Endothelial cell of umbilical vein (primary cell): ENCODE measurements around the gene ZNF844. TPM values are rescaled to one million over a fixed set of nuclear protein-coding genes. Genes with fewer than 3 reads are reported as not detected.

Experiments
- BruUV-seq: library from RNA; stranded (reverse); fragments of 400-500 nt; replicated peaks from 2 replicates; lab custom pipeline; 2021; lab: Mats Ljungman, UMichigan
- CTCF ChIA-PET: fragments of 300-600, 350-600 bp; sonication (Branson Sonifier 250); formaldehyde crosslinking; loops from one replicate; lab custom pipeline; 2021; ENCODE audit warnings: antibody characterized with exemption, inconsistent platforms; lab: Charles Lee
- POLR2A ChIA-PET: fragments of 300-600, 350-600 bp; sonication (Branson Sonifier 250); formaldehyde crosslinking; loops from one replicate; lab custom pipeline; 2021; ENCODE audit warnings: antibody characterized with exemption, inconsistent platforms; lab: Charles Lee
- DNase-seq: peaks from one replicate; pipeline ENCODE4 v3.0.0-alpha.2; 2011; ENCODE audit warnings: low read depth, low spot score
- FAIRE-seq: peaks from 2 replicates; lab custom pipeline; 2011; peaks lifted over from hg19 to GRCh38; lab: Jason Lieb, UNC
- H2AFZ ChIP-seq: 2 replicates; pipeline ENCODE4 v1.6.0; 2012; ENCODE audit warnings: low read depth, low read length, control low read depth, inconsistent platforms
- H3K27ac ChIP-seq: 2 replicates; pipeline ENCODE4 v1.5.1; 2011; ENCODE audit warnings: low read depth, mild to moderate bottlenecking, control low read depth, low read length, moderate library complexity; ENCODE audit not compliant: insufficient read depth
- H3K27me3 ChIP-seq, 2 experiments: 2 replicates each; pipeline versions ENCODE4 v1.6.0 to v1.6.1; 2011; ENCODE audit warnings: low read length in 2 of 2, mixed read lengths in 1 of 2; ENCODE audit not compliant: control insufficient read depth in 2 of 2, insufficient read depth in 2 of 2
- H3K36me3 ChIP-seq, 2 experiments: 2 replicates in 1 of 2; 3 replicates in 1 of 2; pipeline ENCODE4 v1.5.1; 2011; ENCODE audit warnings: low read length in 2 of 2, mild to moderate bottlenecking in 1 of 2, moderate library complexity in 1 of 2; ENCODE audit not compliant: control insufficient read depth in 2 of 2, insufficient read depth in 2 of 2; ENCODE audit errors: extremely low read depth in 1 of 2
- H3K4me1 ChIP-seq: 3 replicates; pipeline ENCODE4 v1.5.1; 2011; ENCODE audit warnings: mild to moderate bottlenecking, low read length; ENCODE audit not compliant: control insufficient read depth, insufficient read depth; ENCODE audit errors: extremely low read depth
- H3K4me2 ChIP-seq: 2 replicates; pipeline ENCODE4 v1.6.1; 2011; ENCODE audit warnings: low read length, control low read depth, mixed read lengths; ENCODE audit not compliant: insufficient read depth
- H3K4me3 ChIP-seq, 3 experiments: fragments of 200-600 bp in 1 of 3; sonication (generic), shearing (Covaris generic) in 1 of 3; replicated peaks in 1 of 3; 2 replicates each; pipeline ENCODE4 v1.5.1; 2011 to 2016; ENCODE audit warnings: control low read depth in 3 of 3, low read length in 3 of 3, mild to moderate bottlenecking in 2 of 3, inconsistent platforms in 1 of 3, low read depth in 1 of 3, moderate library complexity in 1 of 3; ENCODE audit not compliant: insufficient read depth in 1 of 3
- H3K79me2 ChIP-seq: 2 replicates; pipeline ENCODE4 v1.6.0; 2012; ENCODE audit warnings: low read length, inconsistent platforms; ENCODE audit not compliant: control insufficient read depth, insufficient read depth
- H3K9ac ChIP-seq: replicated peaks from 2 replicates; pipeline ENCODE3; 2011; ENCODE audit warnings: low read length, control low read depth; ENCODE audit not compliant: insufficient read depth; ENCODE audit errors: extremely low read depth
- H3K9me1 ChIP-seq: replicated peaks from 3 replicates; pipeline ENCODE4 v1.6.0; 2011; ENCODE audit warnings: mild to moderate bottlenecking, low read length; ENCODE audit not compliant: control insufficient read depth, insufficient read depth; ENCODE audit errors: extremely low read depth
- H3K9me3 ChIP-seq: replicated peaks from 2 replicates; pipeline ENCODE4 v1.5.1; 2012; ENCODE audit warnings: low read length, inconsistent platforms; ENCODE audit not compliant: control insufficient read depth, insufficient read depth
- H4K20me1 ChIP-seq: replicated peaks from 2 replicates; pipeline ENCODE3; 2011; ENCODE audit warnings: mild to moderate bottlenecking, low read length; ENCODE audit not compliant: control insufficient read depth, insufficient read depth; ENCODE audit errors: extremely low read depth
- CTCF ChIP-seq, 2 donors: IDR thresholded peaks; 1 replicate in 1 of 2; 2 replicates in 1 of 2; pipeline ENCODE4 v1.5.1; 2011; ENCODE audit warnings: low read length in 2 of 2, mild to moderate bottlenecking in 2 of 2, moderate library complexity in 2 of 2, control low read depth in 1 of 2, inconsistent platforms in 1 of 2, low read depth in 1 of 2; ENCODE audit not compliant: insufficient read depth in 1 of 2; ENCODE audit errors: extremely low read depth in 1 of 2
- EZH2 ChIP-seq: IDR thresholded peaks from 2 replicates; pipeline ENCODE4 v1.6.1; 2012; ENCODE audit warnings: borderline replicate concordance, low read depth, mild to moderate bottlenecking, moderate library complexity, low read length, inconsistent platforms; ENCODE audit not compliant: severe bottlenecking
- FOS ChIP-seq: IDR thresholded peaks from 2 replicates; pipeline ENCODE4 v1.6.1; 2011; ENCODE audit warnings: mild to moderate bottlenecking, low read length, moderate library complexity, borderline replicate concordance; ENCODE audit not compliant: insufficient read depth
- GATA2 ChIP-seq: IDR thresholded peaks from 2 replicates; pipeline ENCODE4 v1.7.0; 2011; ENCODE audit warnings: low read depth, mild to moderate bottlenecking, moderate library complexity, mixed read lengths, low read length; ENCODE audit not compliant: insufficient read length, insufficient read depth
- JUN ChIP-seq: IDR thresholded peaks from 2 replicates; pipeline ENCODE4 v1.6.1; 2011; ENCODE audit warnings: borderline replicate concordance, low read depth; ENCODE audit not compliant: insufficient read length, insufficient read depth
- MAX ChIP-seq: IDR thresholded peaks from 2 replicates; pipeline ENCODE4 v1.6.1; 2011; ENCODE audit not compliant: insufficient read depth, insufficient read length
- MYC ChIP-seq: IDR thresholded peaks from one replicate; pipeline ENCODE4 v1.6.1; 2011; ENCODE audit warnings: mild to moderate bottlenecking, low read depth, low read length
- POLR2A ChIP-seq: IDR thresholded peaks from 2 replicates; pipeline ENCODE4 v1.6.1; 2012; ENCODE audit warnings: low read depth, mild to moderate bottlenecking, control low read depth, low read length
- POLR2AphosphoS5 ChIP-seq: IDR thresholded peaks from 2 replicates; pipeline ENCODE4 v1.6.1; 2012; ENCODE audit warnings: low read depth, mild to moderate bottlenecking, control low read depth, low read length, moderate library complexity; ENCODE audit not compliant: insufficient read depth
- dilution Hi-C: fragments of 300-500 bp; cut with MboI; formaldehyde crosslinking; loops from one replicate; pipeline ENCODE4 v1.15.0; 2019; ENCODE audit warnings: low sequenced_read_pairs; ENCODE audit not compliant: extremely low pct_ligation_motif_present
- intact Hi-C: fragments of 100-400 bp; cut with micrococcal nuclease; formaldehyde crosslinking; loops from one replicate; pipeline ENCODE4 v1.10.0; 2022
- polyA plus RNA-seq, 4 experiments: library from polyadenylated mRNA; depleted of rRNA in 3 of 4; stranded (reverse) in 3 of 4; unstranded in 1 of 4; fragments of >200 nt; gene quantifications; 2 replicates each; pipeline versions ENCODE4 v1.2.1 to v1.2.3, GENCODE V29; 2011 to 2012; ENCODE audit warnings: missing spikeins in 1 of 4
- total RNA-seq: library from RNA; stranded (reverse); gene quantifications from 2 replicates; pipeline ENCODE4 v1.2.3, GENCODE V29; 2021

Gene ZNF844
- total and polyA plus RNA-seq, 2 donors (not counting 3 experiments of a cell fraction or from before 2014, with no cell fraction given) = 0.90 to 3.8 TPM

GRCh38 chr19:12092956-12093355, 28.4 kb downstream of the ZNF844 start:
- no peaks in the 10 kb centered on the region for H3K9me3 ChIP-seq
- intact Hi-C loops = loop anchor here (1.0 kb wide), 1 partner anchor 48 kb away; no protein-coding TSS in a partner anchor
- no peak overlapping the region for H3K27ac ChIP-seq
- no TSS peak for BruUV-seq
- H3K4me2 ChIP-seq = peak overlapping the region; percentile 33
- H3K36me3 ChIP-seq = no peaks in the 10 kb centered on the region
- no peaks in the 10 kb centered on the region for H4K20me1 ChIP-seq
- no peak for FAIRE-seq
- ChIA-PET POLR2A (no interaction called here), CTCF (no interaction called here)
- no peaks in the 10 kb centered on the region for H3K79me2 ChIP-seq
- no peak for DNase-seq
- no peak for TF ChIP-seq POLR2AphosphoS5
- no peak for TF ChIP-seq CTCF (IDR thresholded peaks at IDR 0.05; ENCODE audit: extremely low read depth in 1 of 2, insufficient read depth in 1 of 2, low read depth in 1 of 2, low read length in 2 of 2)
- no peak for TF ChIP-seq POLR2A
- TF ChIP-seq FOS = no peak
- no peak for TF ChIP-seq MYC
- TF ChIP-seq EZH2 = no peak
- no peak for TF ChIP-seq GATA2
- no peak for TF ChIP-seq MAX
- TF ChIP-seq JUN = no peak
- dilution Hi-C loops = no loop called here
- peak overlapping the region; percentile 63 for H2AFZ ChIP-seq
- no peak overlapping the region for H3K9ac ChIP-seq
- no peaks in the 10 kb centered on the region for H3K9me1 ChIP-seq
- H3K4me1 ChIP-seq = peaks cover 3% of the 10 kb centered on the region
- H3K27me3 ChIP-seq = no peaks in the 10 kb centered on the region
- H3K4me3 ChIP-seq = peak overlapping the region in 2 of 3 experiments; percentile 44 to 49
